GM12872 (cell line): ENCODE measurements around the gene ACP3.

Experiments
- TF ChIP-seq, protein P1 (sequence below): IDR thresholded peaks from 3 replicates; pipeline ENCODE4 v1.5.1; 2011; ENCODE audit warnings: low read depth, mild to moderate bottlenecking, low read length, moderate library complexity; ENCODE audit not compliant: insufficient read depth

ACP3 gene

GRCh38 chr3:132406587-132406986 is 89.4 kb downstream of the ACP3 start:
- TF ChIP-seq, protein P1, sequence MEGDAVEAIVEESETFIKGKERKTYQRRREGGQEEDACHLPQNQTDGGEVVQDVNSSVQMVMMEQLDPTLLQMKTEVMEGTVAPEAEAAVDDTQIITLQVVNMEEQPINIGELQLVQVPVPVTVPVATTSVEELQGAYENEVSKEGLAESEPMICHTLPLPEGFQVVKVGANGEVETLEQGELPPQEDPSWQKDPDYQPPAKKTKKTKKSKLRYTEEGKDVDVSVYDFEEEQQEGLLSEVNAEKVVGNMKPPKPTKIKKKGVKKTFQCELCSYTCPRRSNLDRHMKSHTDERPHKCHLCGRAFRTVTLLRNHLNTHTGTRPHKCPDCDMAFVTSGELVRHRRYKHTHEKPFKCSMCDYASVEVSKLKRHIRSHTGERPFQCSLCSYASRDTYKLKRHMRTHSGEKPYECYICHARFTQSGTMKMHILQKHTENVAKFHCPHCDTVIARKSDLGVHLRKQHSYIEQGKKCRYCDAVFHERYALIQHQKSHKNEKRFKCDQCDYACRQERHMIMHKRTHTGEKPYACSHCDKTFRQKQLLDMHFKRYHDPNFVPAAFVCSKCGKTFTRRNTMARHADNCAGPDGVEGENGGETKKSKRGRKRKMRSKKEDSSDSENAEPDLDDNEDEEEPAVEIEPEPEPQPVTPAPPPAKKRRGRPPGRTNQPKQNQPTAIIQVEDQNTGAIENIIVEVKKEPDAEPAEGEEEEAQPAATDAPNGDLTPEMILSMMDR: no peak

- TF ChIP-seq, protein P1: no peak
Measured at GRCh38 chr3:132407025-132407424, 89.8 kb downstream of the ACP3 start.
